Esophagus squamous epithelium (tissue), 4 donors: ENCODE data around the gene NKX2-3.

Source experiments
- CTCF ChIP-seq, 6 experiments: fragments of 450-650 bp in 4 of 6; fragments of 200-600 bp in 2 of 6; sonication (generic) in 2 of 6; IDR thresholded peaks; one replicate each; pipeline ENCODE4 v1.5.1; 2016 to 2019; ENCODE audit warnings: antibody characterized with exemption in 6 of 6, mild to moderate bottlenecking in 4 of 6, moderate library complexity in 4 of 6
- POLR2A ChIP-seq, 4 donors: fragments of 450-650 bp; IDR thresholded peaks; one replicate each; pipeline ENCODE4 v1.6.1; 2017; ENCODE audit warnings: antibody characterized with exemption in 4 of 4, mild to moderate bottlenecking in 4 of 4, moderate library complexity in 3 of 4

GRCh38 chr10:99557044-99557443 lies 24.3 kb downstream of the NKX2-3 start:
- TF ChIP-seq CTCF (IDR thresholded peaks at IDR 0.05), result no peak
- no peak for TF ChIP-seq POLR2A (IDR thresholded peaks at IDR 0.05)
